ENCODE measurements around the gene TRMT2A. TPM values are rescaled to one million over a fixed set of nuclear protein-coding genes. Genes with fewer than 3 reads are reported as not detected.
A peak's percentile ranks its signal among the peaks of the same experiment; 100 is the strongest.

The TRMT2A gene
- 10 to 100 TPM; 34.0 to 36.7 (median 35.0) TPM for total RNA-seq

GRCh38 chr22:20116951-20117632 is at the start of gene TRMT2A:
Gene TRMT2A (minus strand): TSS chr22:20117226. CDS start chr22:20116906, 320 bp downstream.
- TF ChIP-seq CTCF (IDR thresholded peaks at IDR 0.05) = peak in 2 of 3 experiments; percentile 7 to 26
- TF ChIP-seq EP300 (IDR thresholded peaks at IDR 0.05) = no peak
- peak; percentile 84 to 95 for TF ChIP-seq POLR2AphosphoS5 (IDR thresholded peaks at IDR 0.05)
- peak; percentile 30 for TF ChIP-seq POLR2A (IDR thresholded peaks at IDR 0.05; ENCODE audit: low read depth)

GRCh38 chr22:20166703-20167102 is 49.7 kb upstream of the TRMT2A start:
- no peak for DNase-seq (ENCODE audit: extremely low spot score)
- no peaks in the 10 kb centered on the region for H3K36me3 ChIP-seq
- H3K4me1 ChIP-seq = no peaks in the 10 kb centered on the region
- no peak overlapping the region for H3K4me3 ChIP-seq
- no peaks in the 10 kb centered on the region for H3K9me3 ChIP-seq
- intact Hi-C loops (cut with DNase I) = no loop called here
- H3K27me3 ChIP-seq = peaks cover 0 to 6% (median 0%) of the 10 kb centered on the region in 4 donors
- 95% methylated on average over 7 of the region's 9 CpGs for WGBS
- TF ChIP-seq CTCF (IDR thresholded peaks at IDR 0.05) = no peak
- no peak for TF ChIP-seq EP300 (IDR thresholded peaks at IDR 0.05)
- no peak for TF ChIP-seq POLR2A (IDR thresholded peaks at IDR 0.05; ENCODE audit: low read depth)
- TF ChIP-seq POLR2AphosphoS5 (IDR thresholded peaks at IDR 0.05) = no peak
- no peak overlapping the region for H3K27ac ChIP-seq (replicated peaks in 1 of 4)

More at GRCh38 chr22:20116951-20117632, at the start of gene TRMT2A:
- peaks cover 32 to 70% (median 54%) of the 10 kb centered on the region in 4 donors for H3K4me1 ChIP-seq
- H3K27me3 ChIP-seq = no peaks in the 10 kb centered on the region
- peak within 1 kb of the TSS; percentile 85 to 91 (median 88) for H3K27ac ChIP-seq (replicated peaks in 1 of 4)
- H3K4me3 ChIP-seq = peak within 1 kb of the TSS; percentile 80 to 91 (median 86)
- WGBS = 0% methylated on average over 6 of the region's 88 CpGs
- no peaks in the 10 kb centered on the region for H3K9me3 ChIP-seq
- H3K36me3 ChIP-seq = peaks cover 28 to 73% (median 66%) of the 10 kb centered on the region in 4 donors
- intact Hi-C loops (cut with DNase I) = no loop called here
- peak; percentile 100 for DNase-seq (ENCODE audit: extremely low spot score)

- DNase-seq (ENCODE audit: extremely low spot score) = no peak
- no peak overlapping the region for H3K4me3 ChIP-seq
These were observed 48.9 kb upstream of the TRMT2A start for GRCh38 chr22:20165913-20166312.

GRCh38 chr22:20165421-20165820 is 48.4 kb upstream of the TRMT2A start:
- intact Hi-C loops (cut with DNase I) = no loop called here
- WGBS = 85% methylated on average over 5 of the region's 12 CpGs
- H3K27me3 ChIP-seq = peaks cover 0 to 4% (median 0%) of the 10 kb centered on the region in 4 donors
- no peak overlapping the region for H3K27ac ChIP-seq (replicated peaks in 1 of 4)
- TF ChIP-seq EP300 (IDR thresholded peaks at IDR 0.05) (no peak), POLR2A (IDR thresholded peaks at IDR 0.05; ENCODE audit: low read depth) (no peak), CTCF (IDR thresholded peaks at IDR 0.05) (no peak)
- H3K4me3 ChIP-seq = no peak overlapping the region
- H3K9me3 ChIP-seq = no peaks in the 10 kb centered on the region
- H3K4me1 ChIP-seq = no peaks in the 10 kb centered on the region
- no peak for DNase-seq (ENCODE audit: extremely low spot score)
- no peaks in the 10 kb centered on the region for H3K36me3 ChIP-seq

More at GRCh38 chr22:20165913-20166312, 48.9 kb upstream of the TRMT2A start:
- WGBS = 75% methylated on average over 6 of the region's 7 CpGs
- intact Hi-C loops (cut with DNase I) = no loop called here
- Histone ChIP-seq H3K27ac (replicated peaks in 1 of 4) (no peak overlapping the region), H3K4me1 (no peaks in the 10 kb centered on the region), H3K9me3 (no peaks in the 10 kb centered on the region), H3K36me3 (no peaks in the 10 kb centered on the region), H3K27me3 (peaks cover 0 to 6% (median 0%) of the 10 kb centered on the region in 4 donors)
- TF ChIP-seq EP300 (IDR thresholded peaks at IDR 0.05) (no peak), CTCF (IDR thresholded peaks at IDR 0.05) (no peak)

Measured in esophagus muscularis mucosa (tissue), 4 donors.